IMR-90 (cell line): ENCODE data around the gene GLT8D2. TPM values are rescaled to one million over a fixed set of nuclear protein-coding genes. Genes with fewer than 3 reads are reported as not detected.

Experiments
- ATAC-seq: fragments of 200-7000 bp; cut with Tn5 transposase; 2 replicates; pipeline ENCODE4 v1.9.1; 2020; ENCODE audit warnings: low read depth, mild to moderate bottlenecking, moderate library complexity
- BruUV-seq: library from RNA; stranded (reverse); fragments of 400-500 nt; replicated peaks from 2 replicates; lab custom pipeline; 2021; lab: Mats Ljungman, UMichigan
- CTCF ChIA-PET: fragments of 300-600 bp; formaldehyde crosslinking; extraction: SDS; loops from one replicate; lab custom pipeline; 2021; ENCODE audit warnings: antibody characterized with exemption; lab: Yijun Ruan, JAX
- POLR2A ChIA-PET: fragments of 300-600 bp; sonication (Branson Sonifier 250); formaldehyde crosslinking; loops from one replicate; lab custom pipeline; 2022; ENCODE audit warnings: antibody characterized with exemption; ENCODE audit not compliant: unreplicated experiment; lab: Charles Lee
- DNase-seq: peaks from one replicate; pipeline ENCODE4 v3.0.0; 2013
- H2AFZ ChIP-seq: replicated peaks from 2 replicates; pipeline ENCODE3; 2013; ENCODE audit warnings: low read length, mild to moderate bottlenecking; ENCODE audit not compliant: poor library complexity
- H2AK5ac ChIP-seq: 2 replicates; pipeline ENCODE4 v1.6.1; 2013; ENCODE audit warnings: low read depth, low read length, inconsistent platforms
- H2AK9ac ChIP-seq: replicated peaks from 2 replicates; pipeline ENCODE3; 2013; ENCODE audit warnings: mild to moderate bottlenecking, low read depth, low read length, moderate library complexity; ENCODE audit not compliant: poor library complexity
- H2BK120ac ChIP-seq: 2 replicates; pipeline ENCODE4 v1.6.1; 2013; ENCODE audit warnings: low read depth, low read length, inconsistent platforms
- H2BK15ac ChIP-seq: 3 replicates; pipeline ENCODE4 v1.6.1; 2013; ENCODE audit warnings: low read depth, low read length, inconsistent platforms
- H2BK20ac ChIP-seq: 2 replicates; pipeline ENCODE4 v1.6.1; 2013; ENCODE audit warnings: low read depth, mild to moderate bottlenecking, inconsistent platforms, low read length, moderate library complexity
- H2BK5ac ChIP-seq: 2 replicates; pipeline ENCODE4 v1.6.1; 2013; ENCODE audit warnings: mild to moderate bottlenecking, low read depth, low read length, inconsistent platforms; ENCODE audit not compliant: poor library complexity, severe bottlenecking
- H3K14ac ChIP-seq: replicated peaks from 2 replicates; pipeline ENCODE4 v1.6.1; 2013; ENCODE audit warnings: low read depth, low read length, inconsistent platforms
- H3K18ac ChIP-seq: 2 replicates; pipeline ENCODE4 v1.6.1; 2013; ENCODE audit warnings: low read depth, low read length, control low read depth
- H3K23ac ChIP-seq: 2 replicates; pipeline ENCODE4 v1.6.1; 2013; ENCODE audit warnings: low read depth, low read length, inconsistent platforms
- H3K27ac ChIP-seq: 2 replicates; pipeline ENCODE4 v1.5.1; 2013; ENCODE audit warnings: mild to moderate bottlenecking, control low read depth, low read length; ENCODE audit not compliant: insufficient read depth
- H3K27me3 ChIP-seq: 2 replicates; pipeline ENCODE4 v1.6.1; 2013; ENCODE audit warnings: low read length; ENCODE audit not compliant: control insufficient read depth, insufficient read depth
- H3K36me3 ChIP-seq: 2 replicates; pipeline ENCODE4 v1.6.1; 2013; ENCODE audit warnings: low read length, mixed read lengths; ENCODE audit not compliant: control insufficient read depth, insufficient read depth
- H3K4ac ChIP-seq: 2 replicates; pipeline ENCODE4 v1.6.1; 2013; ENCODE audit warnings: low read depth, low read length, inconsistent platforms
- H3K4me1 ChIP-seq: 2 replicates; pipeline ENCODE4 v1.6.1; 2013; ENCODE audit warnings: low read length, mixed read lengths; ENCODE audit not compliant: control insufficient read depth, insufficient read depth
- H3K4me2 ChIP-seq: 2 replicates; pipeline ENCODE4 v1.6.1; 2013; ENCODE audit warnings: low read depth, mild to moderate bottlenecking, control low read depth, low read length, moderate library complexity
- H3K4me3 ChIP-seq: 2 replicates; pipeline ENCODE4 v1.5.1; 2013; ENCODE audit warnings: low read depth, mild to moderate bottlenecking, control low read depth, low read length, moderate library complexity; ENCODE audit not compliant: insufficient read depth
- H3K56ac ChIP-seq: 2 replicates; pipeline ENCODE4 v1.6.1; 2013; ENCODE audit warnings: low read length, inconsistent platforms; ENCODE audit not compliant: insufficient read depth; ENCODE audit errors: extremely low read depth
- H3K79me1 ChIP-seq, 2 experiments: 2 replicates each; pipeline ENCODE4 v1.6.1; 2013; ENCODE audit warnings: low read length in 2 of 2, inconsistent platforms in 1 of 2, low read depth in 1 of 2
- H3K9ac ChIP-seq: 2 replicates; pipeline ENCODE4 v1.6.1; 2013; ENCODE audit warnings: low read depth, low read length, control low read depth
- H3K9me1 ChIP-seq: 2 replicates; pipeline ENCODE4 v1.6.1; 2013; ENCODE audit warnings: low read length, inconsistent platforms; ENCODE audit not compliant: insufficient read depth
- H3K9me3 ChIP-seq: 2 replicates; pipeline ENCODE4 v1.6.1; 2013; ENCODE audit warnings: low read length; ENCODE audit not compliant: control insufficient read depth, insufficient read depth
- H4K20me1 ChIP-seq: 2 replicates; pipeline ENCODE4 v1.6.1; 2013; ENCODE audit warnings: low read length, inconsistent platforms; ENCODE audit not compliant: insufficient read depth
- H4K5ac ChIP-seq: 2 replicates; pipeline ENCODE4 v1.6.1; 2013; ENCODE audit warnings: mild to moderate bottlenecking, low read depth, low read length, control low read depth
- H4K8ac ChIP-seq, 2 experiments: 2 replicates each; pipeline ENCODE4 v1.6.1; 2013; ENCODE audit warnings: low read depth in 2 of 2, low read length in 2 of 2, control low read depth in 1 of 2, inconsistent platforms in 1 of 2
- H4K91ac ChIP-seq: 2 replicates; pipeline ENCODE4 v1.6.1; 2013; ENCODE audit warnings: low read depth, low read length, inconsistent platforms; ENCODE audit not compliant: insufficient read depth
- BHLHE40 ChIP-seq: fragments of 150-350 bp; IDR thresholded peaks from 2 replicates; pipeline ENCODE4 v1.6.1; 2016; ENCODE audit warnings: mild to moderate bottlenecking, low read depth, low read length
- CEBPB ChIP-seq: IDR thresholded peaks from 2 replicates; pipeline ENCODE4 v1.6.1; 2012; ENCODE audit warnings: low read depth, low read length, improper control_type of control experiment
- CHD1 ChIP-seq: IDR thresholded peaks from 2 replicates; pipeline ENCODE4 v1.6.1; 2012; ENCODE audit warnings: low read depth, low read length, improper control_type of control experiment
- FOS ChIP-seq: fragments of 150-350 bp; IDR thresholded peaks from 2 replicates; pipeline ENCODE4 v1.6.1; 2016; ENCODE audit warnings: low read depth, low read length
- MAFK ChIP-seq: IDR thresholded peaks from 2 replicates; pipeline ENCODE4 v1.6.1; 2012; ENCODE audit warnings: low read depth, low read length, improper control_type of control experiment
- MXI1 ChIP-seq: IDR thresholded peaks from 2 replicates; pipeline ENCODE4 v1.6.1; 2012; ENCODE audit warnings: low read depth, mild to moderate bottlenecking, low read length, moderate library complexity, borderline replicate concordance
- NFE2L2 ChIP-seq: fragments of 150-350 bp; IDR thresholded peaks from 2 replicates; pipeline ENCODE4 v1.6.1; 2016; ENCODE audit warnings: low read depth, mild to moderate bottlenecking, low read length
- RCOR1 ChIP-seq: IDR thresholded peaks from 2 replicates; pipeline ENCODE4 v1.6.1; 2012; ENCODE audit warnings: mild to moderate bottlenecking, low read length, improper control_type of control experiment; ENCODE audit not compliant: insufficient replicate concordance
- SMC3 ChIP-seq: fragments of 150-350 bp; IDR thresholded peaks from 2 replicates; pipeline ENCODE4 v1.6.1; 2016; ENCODE audit warnings: low read depth, mild to moderate bottlenecking, antibody characterized with exemption, low read length, moderate library complexity
- WGBS, 2 experiments: methylation state at CpG; one replicate each; pipeline versions ENCODE4 v1.1.5 to v1.1.7; 2013; ENCODE audit warnings: missing lambda C conversion rate in 2 of 2; ENCODE audit not compliant: insufficient read length in 1 of 2; ENCODE audit errors: extremely low coverage in 2 of 2; 5-methylcytosine and 5-hydroxymethylcytosine counted together
- dilution Hi-C: fragments of 300-500 bp; cut with HindIII; formaldehyde crosslinking; loops from one replicate; pipeline ENCODE4 v1.14.3; 2018; ENCODE audit warnings: low sequenced_read_pairs; ENCODE audit not compliant: unreplicated experiment
- in situ Hi-C: fragments of 300-500 bp; cut with MboI; formaldehyde crosslinking; loops from 3 replicates; pipeline ENCODE4 v1.14.3; 2019; ENCODE audit warnings: low sequenced_read_pairs, inconsistent platforms, mixed read lengths
- intact Hi-C: fragments of 100-400 bp; cut with micrococcal nuclease; formaldehyde crosslinking; loops from 2 replicates; pipeline ENCODE4 v1.10.0; 2022
- polyA plus RNA-seq, 3 experiments: library from polyadenylated mRNA; depleted of rRNA; stranded (reverse); fragments of >200 nt; gene quantifications; 2 replicates each; pipeline ENCODE4 v1.2.3, GENCODE V29; 2012; ENCODE audit warnings: low replicate concordance in 1 of 3
- total RNA-seq: library from RNA; depleted of rRNA; stranded (reverse); fragments of >200 nt; gene quantifications from 2 replicates; pipeline ENCODE4 v1.2.3, GENCODE V29; 2012
- TF ChIP-seq, protein P1 (sequence below): conservative IDR thresholded peaks from 2 replicates; pipeline ENCODE4 v1.5.1; 2012; ENCODE audit warnings: mild to moderate bottlenecking, low read depth, low read length, improper control_type of control experiment

GLT8D2 gene
- total and polyA plus RNA-seq, 2 of the 4 experiments (the other 2 are of a cell fraction), result 33.5 to 47.9 TPM

DNA sequence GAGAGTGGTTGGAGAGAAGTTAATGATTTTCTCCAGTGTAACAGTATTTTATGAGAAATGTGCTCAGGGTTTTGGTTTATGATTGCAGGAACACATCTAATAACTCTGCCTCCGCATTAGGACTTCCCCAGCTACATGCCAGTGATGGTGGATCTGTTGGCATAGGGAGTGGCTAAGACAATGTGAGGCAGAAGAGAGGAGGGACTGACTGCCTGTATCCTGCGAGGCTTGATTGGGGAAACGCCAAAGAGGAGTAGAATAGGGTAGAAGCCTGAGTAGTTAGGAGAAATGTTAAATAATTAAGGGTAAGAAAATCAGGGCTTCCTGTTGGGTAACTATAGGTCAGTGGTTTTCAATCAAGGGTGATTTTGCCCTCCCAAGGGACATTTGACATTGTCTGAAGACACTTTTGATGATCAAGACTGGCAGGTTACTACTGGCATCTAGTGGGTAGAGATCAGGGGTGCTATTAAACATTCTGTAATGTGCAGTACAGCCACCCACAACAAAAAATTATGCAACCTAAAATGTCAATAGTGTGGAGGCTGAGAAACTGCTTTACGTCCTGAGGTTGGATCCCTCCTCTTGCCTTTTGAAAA is 71.5 kb downstream of the GLT8D2 start:
- WGBS, 2 experiments, result 83% methylated on average over 2 of the region's 4 CpGs; no CpG with 5 or more reads in 1 of the 2 experiments

More for the DNA sequence above, 71.5 kb downstream of the GLT8D2 start:
- dilution Hi-C loops (no loop called here), intact Hi-C loops (no loop called here), in situ Hi-C loops (no loop called here)
- no peak overlapping the region for H3K9ac ChIP-seq
- H3K9me1 ChIP-seq, result peaks cover 3% of the 10 kb centered on the region; the same call in 1 of the 2 replicates
- no peak overlapping the region for H3K4me3 ChIP-seq
- no peak overlapping the region for H3K56ac ChIP-seq
- H3K23ac ChIP-seq, result 0 out of 2 replicates have a peak overlapping the region, but pooled peaks have one; percentile 11
- no peaks in the 10 kb centered on the region for H3K9me3 ChIP-seq
- BruUV-seq, result no TSS peak
- no peak for TF ChIP-seq MXI1
- no peak for TF ChIP-seq FOS
- no peak for TF ChIP-seq RCOR1
- no peak for TF ChIP-seq CEBPB
- no peak for TF ChIP-seq NFE2L2
- no peak for TF ChIP-seq MAFK
- no peak for TF ChIP-seq CHD1
- TF ChIP-seq, protein P1, sequence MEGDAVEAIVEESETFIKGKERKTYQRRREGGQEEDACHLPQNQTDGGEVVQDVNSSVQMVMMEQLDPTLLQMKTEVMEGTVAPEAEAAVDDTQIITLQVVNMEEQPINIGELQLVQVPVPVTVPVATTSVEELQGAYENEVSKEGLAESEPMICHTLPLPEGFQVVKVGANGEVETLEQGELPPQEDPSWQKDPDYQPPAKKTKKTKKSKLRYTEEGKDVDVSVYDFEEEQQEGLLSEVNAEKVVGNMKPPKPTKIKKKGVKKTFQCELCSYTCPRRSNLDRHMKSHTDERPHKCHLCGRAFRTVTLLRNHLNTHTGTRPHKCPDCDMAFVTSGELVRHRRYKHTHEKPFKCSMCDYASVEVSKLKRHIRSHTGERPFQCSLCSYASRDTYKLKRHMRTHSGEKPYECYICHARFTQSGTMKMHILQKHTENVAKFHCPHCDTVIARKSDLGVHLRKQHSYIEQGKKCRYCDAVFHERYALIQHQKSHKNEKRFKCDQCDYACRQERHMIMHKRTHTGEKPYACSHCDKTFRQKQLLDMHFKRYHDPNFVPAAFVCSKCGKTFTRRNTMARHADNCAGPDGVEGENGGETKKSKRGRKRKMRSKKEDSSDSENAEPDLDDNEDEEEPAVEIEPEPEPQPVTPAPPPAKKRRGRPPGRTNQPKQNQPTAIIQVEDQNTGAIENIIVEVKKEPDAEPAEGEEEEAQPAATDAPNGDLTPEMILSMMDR, result no peak
- no peak for TF ChIP-seq SMC3
- TF ChIP-seq BHLHE40, result no peak
- H3K4me1 ChIP-seq, result no peaks in the 10 kb centered on the region
- H2BK120ac ChIP-seq, result no peak overlapping the region
- peaks cover 27% of the 10 kb centered on the region for H4K20me1 ChIP-seq
- peaks cover 30 to 58% of the 10 kb centered on the region in 2 experiments for H3K79me1 ChIP-seq
- H3K4ac ChIP-seq, result no peak overlapping the region
- H4K91ac ChIP-seq, result no peak overlapping the region
- peaks cover 38% of the 10 kb centered on the region for H3K36me3 ChIP-seq
- no peaks in the 10 kb centered on the region for H3K27me3 ChIP-seq
- ATAC-seq (no peak), DNase-seq (no peak)
- no peak overlapping the region for H3K14ac ChIP-seq
- H4K5ac ChIP-seq, result no peak overlapping the region
- H2AK9ac ChIP-seq, result no peak overlapping the region
- no peak overlapping the region for H2AK5ac ChIP-seq
- H2BK5ac ChIP-seq, result no peak overlapping the region
- H2BK15ac ChIP-seq, result no peak overlapping the region
- H2BK20ac ChIP-seq, result no peak overlapping the region
- H3K18ac ChIP-seq, result no peak overlapping the region
- H3K4me2 ChIP-seq, result no peak overlapping the region
- POLR2A ChIA-PET, result no interaction called here
- H3K27ac ChIP-seq, result no peak overlapping the region
- no peak overlapping the region for H4K8ac ChIP-seq
- no peak overlapping the region for H2AFZ ChIP-seq
- CTCF ChIA-PET, result no interaction called here
